RWPE2 (cell line): ENCODE measurements around the gene ME3.

ENCODE experiments used
- ATAC-seq: fragments of 200-7000 bp; cut with Tn5 transposase; 3 replicates; pipeline ENCODE4 v1.9.1; 2021; ENCODE audit warnings: low read depth
- DNase-seq: peaks from one replicate; pipeline ENCODE4 v3.0.0-alpha.2; 2020; ENCODE audit warnings: low spot score
- H3K27ac ChIP-seq: fragments of 450-650 bp; 2 replicates; pipeline ENCODE4 v1.5.1; 2017; ENCODE audit warnings: mild to moderate bottlenecking; ENCODE audit not compliant: poor library complexity, severe bottlenecking
- H3K27me3 ChIP-seq: fragments of 250-450 bp; sonication (Bioruptor Pico); 2 replicates; pipeline ENCODE4 v1.5.1; 2021; ENCODE audit warnings: mild to moderate bottlenecking, moderate library complexity; ENCODE audit not compliant: insufficient read depth, poor library complexity, severe bottlenecking
- H3K36me3 ChIP-seq: fragments of 250-450 bp; sonication (Bioruptor Pico); 2 replicates; pipeline ENCODE4 v1.5.1; 2020; ENCODE audit warnings: low read depth, mild to moderate bottlenecking, moderate library complexity
- H3K4me1 ChIP-seq: fragments of 250-450 bp; sonication (Bioruptor Pico); 2 replicates; pipeline ENCODE4 v1.5.1; 2021; ENCODE audit warnings: mild to moderate bottlenecking, moderate library complexity; ENCODE audit not compliant: insufficient read depth, poor library complexity, severe bottlenecking
- H3K4me3 ChIP-seq: fragments of 250-450 bp; sonication (Bioruptor Pico); 2 replicates; pipeline ENCODE4 v1.5.1; 2021; ENCODE audit warnings: mild to moderate bottlenecking, moderate library complexity; ENCODE audit not compliant: severe bottlenecking
- H3K9me3 ChIP-seq: fragments of 250-450 bp; sonication (Bioruptor Pico); 2 replicates; pipeline ENCODE4 v1.5.1; 2021; ENCODE audit warnings: mild to moderate bottlenecking, moderate library complexity; ENCODE audit not compliant: severe bottlenecking
- TF ChIP-seq, protein P1 (sequence below): fragments of 450-650 bp; IDR thresholded peaks from one replicate; pipeline ENCODE4 v1.5.1; 2017; ENCODE audit warnings: mild to moderate bottlenecking, moderate library complexity; ENCODE audit not compliant: poor library complexity, severe bottlenecking

Gene ME3

DNA sequence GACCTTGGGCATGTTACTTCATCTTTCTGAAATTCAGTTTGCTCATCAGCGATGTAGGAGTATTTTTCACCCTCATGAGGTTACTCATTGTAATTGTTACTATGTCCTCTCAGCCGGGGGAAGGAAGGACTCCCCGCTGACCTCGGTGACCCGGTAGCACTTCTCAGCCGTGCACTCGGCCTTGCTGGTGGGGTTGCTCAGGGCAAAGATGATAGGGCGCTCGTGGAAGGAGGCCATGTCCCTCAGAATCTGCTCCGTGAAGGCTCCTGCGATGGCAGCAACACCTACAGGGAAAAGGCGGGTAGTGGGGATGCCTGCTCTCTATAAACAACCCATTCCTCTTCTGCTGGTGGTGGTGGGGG lies 225.5 kb downstream of the ME3 start:
- Histone ChIP-seq H3K27me3 (no peaks in the 10 kb centered on the region), H3K9me3 (no peaks in the 10 kb centered on the region), H3K36me3 (no peaks in the 10 kb centered on the region), H3K4me1 (no peaks in the 10 kb centered on the region), H3K4me3 (no peak overlapping the region), H3K27ac (no peak overlapping the region)
- ATAC-seq (no peak), DNase-seq (no peak)
- TF ChIP-seq, protein P1, sequence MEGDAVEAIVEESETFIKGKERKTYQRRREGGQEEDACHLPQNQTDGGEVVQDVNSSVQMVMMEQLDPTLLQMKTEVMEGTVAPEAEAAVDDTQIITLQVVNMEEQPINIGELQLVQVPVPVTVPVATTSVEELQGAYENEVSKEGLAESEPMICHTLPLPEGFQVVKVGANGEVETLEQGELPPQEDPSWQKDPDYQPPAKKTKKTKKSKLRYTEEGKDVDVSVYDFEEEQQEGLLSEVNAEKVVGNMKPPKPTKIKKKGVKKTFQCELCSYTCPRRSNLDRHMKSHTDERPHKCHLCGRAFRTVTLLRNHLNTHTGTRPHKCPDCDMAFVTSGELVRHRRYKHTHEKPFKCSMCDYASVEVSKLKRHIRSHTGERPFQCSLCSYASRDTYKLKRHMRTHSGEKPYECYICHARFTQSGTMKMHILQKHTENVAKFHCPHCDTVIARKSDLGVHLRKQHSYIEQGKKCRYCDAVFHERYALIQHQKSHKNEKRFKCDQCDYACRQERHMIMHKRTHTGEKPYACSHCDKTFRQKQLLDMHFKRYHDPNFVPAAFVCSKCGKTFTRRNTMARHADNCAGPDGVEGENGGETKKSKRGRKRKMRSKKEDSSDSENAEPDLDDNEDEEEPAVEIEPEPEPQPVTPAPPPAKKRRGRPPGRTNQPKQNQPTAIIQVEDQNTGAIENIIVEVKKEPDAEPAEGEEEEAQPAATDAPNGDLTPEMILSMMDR: no peak

DNA sequence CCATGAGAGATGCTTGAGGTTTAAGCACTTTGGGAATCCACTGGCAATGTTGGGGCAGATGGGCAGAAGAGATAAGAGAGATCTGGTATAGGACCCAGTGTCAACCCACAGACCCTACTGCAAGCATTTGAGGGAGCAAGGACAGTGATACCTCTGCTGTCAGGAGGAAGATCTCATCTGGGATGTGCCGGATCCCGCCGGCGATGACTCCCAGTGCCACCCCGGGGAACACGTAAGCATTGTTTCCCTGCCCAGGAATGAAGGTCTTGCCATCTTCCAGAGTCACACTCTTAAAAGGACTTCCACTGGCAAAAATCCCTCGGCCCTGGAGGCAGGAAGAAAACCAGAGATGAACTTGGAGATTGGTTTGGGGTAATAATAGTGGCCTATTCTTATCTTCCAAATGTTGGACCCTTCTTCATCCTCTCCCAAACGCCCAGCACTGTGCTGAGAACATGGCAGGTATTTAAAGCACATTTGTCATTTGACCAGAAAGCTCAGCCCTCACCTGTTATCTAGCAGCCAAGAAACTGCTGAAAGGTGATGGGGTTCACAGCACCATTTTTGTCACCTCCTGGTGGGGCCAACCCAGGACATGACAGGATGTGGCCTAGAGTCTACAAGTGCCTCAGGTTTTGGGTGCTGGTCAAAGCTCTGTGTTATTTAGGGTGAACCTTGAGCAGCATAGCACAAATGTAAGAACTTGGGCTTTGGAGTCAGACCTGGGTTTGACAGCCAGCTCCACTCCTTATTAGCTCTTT lies 226.1 kb downstream of the ME3 start:
- ATAC-seq (no peak), DNase-seq (no peak)
- Histone ChIP-seq H3K4me3 (no peak overlapping the region), H3K9me3 (no peaks in the 10 kb centered on the region), H3K27me3 (no peaks in the 10 kb centered on the region), H3K36me3 (no peaks in the 10 kb centered on the region), H3K4me1 (no peaks in the 10 kb centered on the region), H3K27ac (no peak overlapping the region)
- TF ChIP-seq, protein P1: no peak

DNA sequence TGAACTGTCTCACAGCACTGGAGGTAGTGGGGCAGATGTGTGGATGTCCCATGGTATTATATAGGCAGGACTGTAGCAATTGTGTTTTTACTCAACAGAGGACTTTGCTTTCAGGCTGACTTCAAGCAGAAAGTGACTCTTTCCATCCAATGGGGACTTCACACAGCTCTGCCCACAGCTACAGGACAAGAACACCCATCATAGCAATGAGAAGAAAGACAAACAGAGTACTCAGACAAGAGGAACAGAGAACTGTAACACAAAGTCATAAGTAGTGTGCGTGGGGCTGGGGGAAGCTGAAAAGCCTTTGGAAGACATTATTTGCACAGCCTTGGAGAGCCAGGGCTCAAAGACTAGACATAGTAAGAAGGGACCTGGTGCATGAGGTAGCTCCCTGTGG lies 227.4 kb downstream of the ME3 start:
- Histone ChIP-seq H3K27ac (no peak overlapping the region), H3K9me3 (no peaks in the 10 kb centered on the region), H3K4me3 (no peak overlapping the region), H3K4me1 (no peaks in the 10 kb centered on the region), H3K27me3 (no peaks in the 10 kb centered on the region), H3K36me3 (no peaks in the 10 kb centered on the region)
- DNase-seq (no peak), ATAC-seq (no peak)
- TF ChIP-seq, protein P1: no peak

DNA sequence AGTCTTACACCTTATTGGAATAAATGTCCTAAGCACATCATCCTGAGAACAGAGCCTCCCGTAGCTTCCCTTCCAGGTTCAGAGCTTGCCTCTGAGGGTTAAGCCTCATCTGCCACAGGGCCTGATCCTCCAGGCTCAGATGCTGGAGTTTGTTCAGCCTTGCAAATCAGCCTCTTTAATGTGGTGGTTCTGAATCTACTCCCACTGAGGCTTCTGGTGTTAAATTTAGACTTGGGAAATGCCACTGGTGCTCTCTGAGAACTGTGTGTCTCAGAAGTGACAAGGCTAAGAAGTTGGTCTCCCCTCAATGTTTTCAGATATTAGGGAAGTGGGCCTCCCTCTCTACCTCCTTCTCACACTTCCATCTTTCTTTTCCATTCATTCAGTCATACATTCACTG lies 229.0 kb downstream of the ME3 start:
- H3K27me3 ChIP-seq: no peaks in the 10 kb centered on the region
- no peak overlapping the region for H3K27ac ChIP-seq
- H3K4me3 ChIP-seq: no peak overlapping the region
- TF ChIP-seq, protein P1: no peak
- DNase-seq (no peak), ATAC-seq (no peak)
- H3K9me3 ChIP-seq: no peaks in the 10 kb centered on the region
- H3K36me3 ChIP-seq: no peaks in the 10 kb centered on the region
- H3K4me1 ChIP-seq: no peaks in the 10 kb centered on the region

DNA sequence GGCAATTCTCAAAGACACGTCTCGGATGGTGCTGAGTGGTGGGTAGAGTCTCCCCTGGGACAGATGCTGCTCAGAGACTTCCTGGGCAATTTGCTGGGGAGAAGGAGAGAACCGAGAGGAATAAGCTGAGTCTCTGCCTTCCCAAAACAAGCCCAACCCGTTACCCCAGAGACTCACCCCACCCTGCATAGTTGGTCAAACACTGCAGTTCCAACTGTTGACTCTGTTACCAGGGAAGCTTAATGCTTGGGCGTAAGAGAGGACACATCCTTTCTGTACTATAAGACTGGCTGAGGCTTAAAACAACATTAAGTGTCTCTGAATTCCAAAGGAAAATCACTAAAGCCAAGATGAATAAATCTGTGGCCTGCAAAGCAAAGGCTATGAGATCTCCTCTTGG lies 229.6 kb downstream of the ME3 start:
- Histone ChIP-seq H3K4me3 (no peak overlapping the region), H3K27me3 (no peaks in the 10 kb centered on the region), H3K9me3 (no peaks in the 10 kb centered on the region), H3K27ac (no peak overlapping the region), H3K36me3 (no peaks in the 10 kb centered on the region), H3K4me1 (no peaks in the 10 kb centered on the region)
- ATAC-seq: no peak
- no peak for DNase-seq
- TF ChIP-seq, protein P1: no peak
